HG03558 (cell line): ENCODE results near the gene PTP4A2.

Experiments used
- ATAC-seq: cut with Tn5 transposase; IDR thresholded peaks from one replicate; pipeline ENCODE4 v1.9.1; 2021; ENCODE audit warnings: moderate number of reproducible peaks; ENCODE audit not compliant: unreplicated experiment; ENCODE audit errors: extremely low read depth

The PTP4A2 gene

DNA sequence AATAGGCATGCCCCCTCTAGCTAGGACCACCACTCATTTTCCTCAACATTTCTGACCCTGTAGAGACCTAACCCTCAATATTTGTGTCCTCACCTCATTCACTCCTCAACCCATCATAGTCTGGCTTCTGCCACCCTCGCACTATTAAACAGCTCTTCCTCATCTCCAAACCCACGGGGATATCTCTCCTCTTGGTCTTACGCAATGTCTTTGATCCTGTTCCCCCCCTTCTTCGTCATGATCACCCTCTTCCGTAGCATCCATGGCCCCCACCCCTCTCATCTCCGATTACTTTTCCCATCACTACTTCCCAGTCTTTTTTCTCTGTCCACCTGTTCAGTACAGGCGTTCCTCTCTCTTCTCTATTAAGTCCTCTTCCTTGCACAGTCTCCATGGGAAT lies 70.6 kb downstream of the PTP4A2 start:
- no peak for ATAC-seq

DNA sequence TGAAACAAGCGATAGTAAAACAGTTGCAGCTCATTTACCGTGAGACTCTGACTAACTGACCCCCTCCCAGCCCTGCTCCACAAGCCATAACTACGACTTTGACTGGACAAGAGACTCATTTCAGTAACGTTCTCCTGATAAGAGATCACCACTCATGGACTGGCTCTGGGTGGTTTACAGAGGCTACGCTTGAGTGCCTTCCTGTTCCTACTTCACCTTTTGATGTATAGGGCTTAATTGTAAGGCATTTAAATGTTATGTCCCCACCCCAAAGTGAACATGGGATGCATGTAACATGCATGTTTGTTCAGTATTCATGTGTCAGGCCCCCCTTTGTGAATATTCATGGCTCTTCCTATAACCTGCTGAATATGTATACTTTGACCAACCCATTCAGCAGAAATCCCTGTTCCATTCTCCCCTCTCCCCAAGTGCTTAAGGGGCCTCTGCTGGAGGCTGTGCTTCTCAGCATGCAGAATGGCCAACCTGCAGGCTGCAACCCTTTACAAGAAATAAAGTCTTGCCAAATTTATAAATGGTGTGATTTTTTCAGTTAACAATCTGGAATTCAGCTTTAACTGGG lies 71.6 kb downstream of the PTP4A2 start:
- no peak for ATAC-seq

DNA sequence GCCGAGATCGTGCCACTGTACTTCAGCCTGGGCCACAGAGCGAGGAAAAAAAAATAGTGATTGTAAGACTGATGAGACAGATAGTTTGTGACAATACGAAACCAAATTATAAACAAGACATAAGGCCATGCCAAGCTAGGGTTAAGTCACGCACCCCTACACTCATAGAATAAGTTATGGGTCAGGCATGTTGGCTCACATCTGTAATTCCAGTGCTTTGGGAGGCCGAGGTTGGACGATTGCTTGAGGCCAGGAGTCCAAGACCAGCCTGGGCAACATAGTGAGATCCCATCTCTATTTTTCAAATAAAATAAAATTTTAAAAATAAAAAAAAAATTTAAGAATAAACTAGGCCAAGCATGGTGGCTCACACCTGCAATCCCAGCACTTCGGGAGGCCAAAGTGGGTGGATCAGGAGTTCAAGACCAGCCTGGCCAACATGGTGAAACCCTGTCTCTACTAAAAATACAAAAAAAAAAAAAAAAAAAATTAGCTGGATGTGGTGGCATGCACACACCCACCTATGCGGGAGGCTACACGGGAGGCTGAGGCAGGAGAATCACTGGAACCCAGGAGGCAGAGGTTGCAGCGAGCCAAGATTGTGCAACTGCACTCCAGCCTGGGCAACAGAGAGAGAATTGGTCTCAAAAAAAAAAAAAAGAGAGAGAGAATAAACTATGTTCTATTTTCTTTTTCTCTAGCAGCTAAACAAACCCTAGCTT lies 72.3 kb downstream of the PTP4A2 start:
- ATAC-seq = no peak

DNA sequence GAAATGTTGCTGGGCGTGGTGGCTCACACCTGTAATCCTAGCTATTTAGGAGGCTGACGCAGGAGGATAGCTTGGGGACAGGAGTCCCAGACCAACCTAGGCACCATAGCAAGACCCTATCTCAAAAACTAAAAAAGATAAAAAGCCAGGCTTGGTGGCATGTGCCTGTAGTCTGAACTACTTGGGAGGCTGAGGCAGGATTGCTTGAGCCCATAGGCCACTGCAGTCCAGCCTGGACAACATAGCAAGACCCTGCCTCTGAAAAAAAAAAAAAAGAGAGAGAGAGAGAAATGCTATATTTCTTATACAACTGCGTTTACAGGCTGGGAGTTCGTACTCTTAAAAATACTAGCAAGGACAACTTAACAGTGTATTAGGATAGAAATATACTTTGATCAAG lies 76.1 kb downstream of the PTP4A2 start:
- no peak for ATAC-seq

DNA sequence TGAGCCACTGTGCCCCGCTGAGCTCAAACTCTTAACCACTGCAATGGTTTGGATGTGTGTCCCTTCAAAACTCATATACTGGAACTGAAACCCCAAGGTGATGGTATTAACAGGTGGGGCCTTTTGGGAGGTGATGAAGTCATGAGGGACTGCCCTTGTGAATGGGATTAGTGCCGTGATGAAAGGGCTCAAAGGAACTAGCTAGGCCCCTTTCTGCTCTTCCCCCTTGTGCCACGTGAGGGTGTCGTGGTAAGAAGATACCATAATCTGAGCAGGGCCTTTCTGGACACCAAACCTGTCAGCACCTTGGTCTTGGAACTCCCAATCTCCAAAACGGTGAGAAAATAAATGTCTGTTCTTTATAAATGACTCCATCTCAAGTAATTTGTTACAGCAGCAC lies 76.8 kb downstream of the PTP4A2 start:
- ATAC-seq = no peak

DNA sequence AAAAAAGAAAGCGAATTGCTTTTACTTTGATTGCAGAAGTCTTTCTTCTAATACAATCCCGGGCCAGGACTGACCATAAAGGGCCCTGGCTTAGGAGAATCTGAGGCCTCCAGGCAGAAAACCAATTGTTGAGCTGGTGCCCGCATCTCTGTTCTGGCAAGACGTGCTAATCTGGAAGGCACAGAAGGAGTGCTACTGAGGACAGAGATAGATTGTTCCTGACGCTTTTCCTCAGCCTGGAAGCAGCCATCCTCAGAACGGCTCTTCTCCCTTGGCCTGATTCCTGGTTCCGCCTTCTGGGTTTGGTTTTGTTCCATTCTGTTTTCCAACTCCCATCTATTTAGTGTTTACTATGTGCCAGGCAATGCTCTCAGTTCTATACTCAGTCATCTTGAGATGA lies 77.6 kb downstream of the PTP4A2 start:
- no peak for ATAC-seq

DNA sequence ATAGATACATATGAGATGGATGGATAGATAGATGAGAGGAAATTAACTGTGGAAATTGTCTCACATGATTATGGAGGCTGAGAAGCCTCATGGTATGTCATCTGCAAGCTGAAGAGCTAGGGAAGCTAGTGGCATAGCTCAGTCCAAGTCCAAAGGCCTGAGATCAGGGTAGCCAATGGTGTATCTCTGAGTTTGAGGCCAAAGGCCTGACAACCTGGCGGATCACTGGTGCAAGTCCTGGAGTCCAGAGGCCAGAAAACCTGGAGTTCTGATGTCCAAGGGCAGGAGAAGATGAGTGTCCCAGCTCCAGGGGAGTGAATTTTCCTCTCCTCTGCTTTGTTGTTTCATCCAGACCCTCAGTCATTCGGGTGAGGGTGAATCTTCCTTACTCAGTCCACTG lies 78.4 kb downstream of the PTP4A2 start:
- ATAC-seq = no peak

DNA sequence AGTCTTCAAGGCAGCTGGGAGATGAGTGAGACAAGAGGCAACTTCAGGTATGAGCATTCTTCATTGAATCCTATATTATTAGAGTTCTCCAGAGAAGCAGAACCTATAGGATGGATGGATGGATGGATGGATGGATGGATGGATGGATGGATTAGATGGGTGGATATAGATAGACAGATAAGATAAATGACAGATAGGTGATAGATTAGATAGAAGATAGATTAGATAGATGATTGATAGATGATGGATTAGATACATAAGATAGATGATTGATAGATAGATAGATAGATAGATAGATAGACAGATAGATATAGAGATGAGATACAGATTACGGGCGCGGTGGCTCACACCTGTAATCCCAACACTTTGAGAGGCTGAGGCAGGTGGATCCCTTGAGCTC lies 79.1 kb downstream of the PTP4A2 start:
- ATAC-seq = no peak

DNA sequence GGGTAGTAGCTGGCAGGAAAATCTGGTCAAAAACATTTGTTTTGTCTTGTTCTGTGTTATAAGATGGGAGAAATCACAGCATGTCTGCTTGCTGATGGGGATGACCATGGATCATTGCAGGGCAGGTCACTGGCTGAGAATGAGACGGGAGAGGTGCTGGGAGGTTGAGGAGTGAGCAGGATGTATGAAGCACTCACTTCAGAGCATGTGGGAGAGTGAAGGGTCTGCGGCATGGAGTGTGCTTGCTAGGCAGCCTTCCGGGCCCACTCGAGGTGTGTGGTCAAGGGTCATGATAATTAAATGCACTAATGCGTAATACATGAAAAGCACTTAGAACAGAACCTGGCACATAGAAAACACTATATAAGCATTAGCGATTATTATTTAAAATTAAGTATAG lies 80.3 kb downstream of the PTP4A2 start:
- ATAC-seq = no peak
